Heart right ventricle (tissue), 16 donors: ENCODE results near the gene PMVK. TPM values are rescaled to one million over a fixed set of nuclear protein-coding genes. Genes with fewer than 3 reads are reported as not detected.
A peak's percentile ranks its signal among the peaks of the same experiment; 100 is the strongest.

Experiments
- ATAC-seq, 8 donors: fragments of 200-7000 bp; cut with Tn5 transposase; one replicate each; pipeline ENCODE4 v1.9.1; 2020; ENCODE audit warnings: mild to moderate bottlenecking in 8 of 8, moderate library complexity in 8 of 8, moderate number of reproducible peaks in 1 of 8
- DNase-seq, 2 donors: peaks; one replicate each; pipeline ENCODE4 v3.0.0-alpha.2; 2020
- H3K27ac ChIP-seq, 10 donors: fragments of 200-600 bp; sonication (generic) in 2 of 10; one replicate each; pipeline versions ENCODE4 v1.5.0 to v1.8.0; 2020 to 2022; ENCODE audit warnings: mild to moderate bottlenecking in 3 of 10
- H3K27me3 ChIP-seq, 7 donors: fragments of 200-600 bp; one replicate each; pipeline ENCODE4 v1.8.0; 2021 to 2022; ENCODE audit warnings: mild to moderate bottlenecking in 2 of 7
- H3K36me3 ChIP-seq, 9 donors: fragments of 200-600 bp; sonication (generic) in 1 of 9; one replicate each; pipeline versions ENCODE4 v1.5.0 to v1.8.0; 2020 to 2022; ENCODE audit warnings: mild to moderate bottlenecking in 2 of 9
- H3K4me1 ChIP-seq, 9 donors: fragments of 200-600 bp; sonication (generic) in 1 of 9; one replicate each; pipeline versions ENCODE4 v1.5.0 to v1.8.0; 2020 to 2022; ENCODE audit warnings: mild to moderate bottlenecking in 4 of 9
- H3K4me3 ChIP-seq, 10 donors: fragments of 200-600 bp; sonication (generic) in 2 of 10; one replicate each; pipeline versions ENCODE4 v1.5.0 to v1.8.0; 2020 to 2022; ENCODE audit warnings: mild to moderate bottlenecking in 7 of 10, moderate library complexity in 2 of 10
- H3K9me3 ChIP-seq, 11 donors: fragments of 200-600 bp in 10 of 11; sonication (generic) in 2 of 11; one replicate each; pipeline versions ENCODE4 v1.5.0 to v1.8.0; 2013 to 2022; ENCODE audit warnings: mild to moderate bottlenecking in 2 of 11, control low read depth in 1 of 11, moderate library complexity in 1 of 11
- CTCF ChIP-seq, 9 donors: fragments of 200-600 bp; sonication (generic) in 2 of 9; IDR thresholded peaks; one replicate each; pipeline versions ENCODE4 v1.5.0 to v1.8.0; 2021 to 2022; ENCODE audit warnings: antibody characterized with exemption in 9 of 9, mild to moderate bottlenecking in 5 of 9, moderate library complexity in 1 of 9
- WGBS, 2 donors: extraction: QIAGEN DNeasy Blood & Tissue Kit; methylation state at CpG; one replicate each; pipeline ENCODE4 v1.1.7; 2013; ENCODE audit warnings: inconsistent platforms in 1 of 2; 5-methylcytosine and 5-hydroxymethylcytosine counted together
- intact Hi-C, 10 donors: fragments of 100-400 bp; cut with DNase I; formaldehyde crosslinking; loops; one replicate each; pipeline versions ENCODE4 v1.11.1 to v1.14.2; 2022
- polyA plus RNA-seq, 2 donors: library from polyadenylated mRNA; stranded (reverse); fragments of 200-250 nt; gene quantifications; one replicate each; pipeline ENCODE4 v1.2.3, GENCODE V29; 2013
- total RNA-seq, 10 donors: library from RNA; stranded (reverse); fragmentation: NEBNext Ultra II Directional in 3 of 10; extraction: Animal tissue kit (Norgen Biotek cat#: 25700) in 3 of 10; gene quantifications; one replicate each; pipeline versions ENCODE4 v1.2.1 to v1.2.4, GENCODE V29; 2021 to 2023
- donor health status: Arrhythmogenic right ventricular cardiomyopathy.
- donor health status: ischemic (EF 13 %, LVEDD 7.1; RV severe dilation, severe dysfunction).
- donor health status: healthy with polysubstance abuse.
- donor health status: DM: no; HTN: yes; CAD: no.
- donor health status: DM: no; HTN: no; CAD: no.
- donor health status: ischemic (EF 25% LVEDD 6.9; RV normal size, moderate dysfunction).
- donor health status: ischemic (EF 25% LVEDD 5.7; RV mildly dilated, moderate dysfunction).
- donor health status: healthy.
- donor health status: DM: yes; HTN: yes; CAD: no.
- donor health status: Ischemic cardiomyopathy.
- donor health status: ischemic (EF 35%, LVEDD 5.7; RV mildly dilated, moderate dysfunction).
- donor health status: nonischemic (EF 11% LVEDD 7.7; RV severe dilation, severe dysfunction).
- donor health status: DM: yes; HTN: yes; CAD: no.
- donor health status: PGD.
- donor health status: ischemic (EF 29% LVEDD 5.4; RV normal size, mild dysfunction).
- donor health status: nonischemic (EF 23%, LVEDD 6.1; RV moderate dilation, normal function).

PMVK gene
- total and polyA plus RNA-seq, 12 donors = 29.9 to 66.4 (median 40.5) TPM

GRCh38 chr1:154960446-154961136 is 24.1 kb upstream of the PMVK start:
- H3K27ac ChIP-seq = peak overlapping the region; percentile 96 to 100 (median 99)
- peaks cover 15 to 48% (median 36%) of the 10 kb centered on the region in 9 donors for H3K4me1 ChIP-seq
- no peaks in the 10 kb centered on the region for H3K9me3 ChIP-seq
- no peaks in the 10 kb centered on the region for H3K27me3 ChIP-seq
- H3K4me3 ChIP-seq = peak overlapping the region; percentile 81 to 99 (median 90)
- intact Hi-C loops = loop anchor here in 7 of 10 donors (2.0 to 5.0 kb wide), 4 partner anchors 37 to 57 kb away; partner anchors contain the start of gene ZBTB7B (in 1 of the 7)
- ATAC-seq = no peak
- no peak for DNase-seq
- no peak for TF ChIP-seq CTCF (IDR thresholded peaks at IDR 0.05)
- peaks cover 0 to 52% (median 33%) of the 10 kb centered on the region in 9 donors for H3K36me3 ChIP-seq
- WGBS, 2 donors = 35 to 36% methylated on average over 10 of the region's 10 CpGs

- Histone ChIP-seq H3K9me3 (no peaks in the 10 kb centered on the region), H3K4me1 (peaks cover 20 to 60% (median 48%) of the 10 kb centered on the region in 9 donors), H3K27ac (no peak overlapping the region), H3K36me3 (peaks cover 0 to 40% (median 24%) of the 10 kb centered on the region in 9 donors), H3K4me3 (no peak overlapping the region), H3K27me3 (no peaks in the 10 kb centered on the region)
- DNase-seq (no peak), ATAC-seq (no peak)
- TF ChIP-seq CTCF (IDR thresholded peaks at IDR 0.05) = no peak
- 86 to 94% methylated on average over 7 of the region's 7 CpGs for WGBS, 2 donors
- intact Hi-C loops = loop anchor here in 3 of 10 donors (5.0 to 10.0 kb wide), 3 partner anchors 55 to 93 kb away; partner anchors contain the start of gene ADAM15 (in 1 of the 3)
Observed at GRCh38 chr1:154959426-154959780, 22.9 kb upstream of the PMVK start.

GRCh38 chr1:154958681-154959425 is 22.3 kb upstream of the PMVK start:
- 87 to 89% methylated on average over 16 of the region's 16 CpGs for WGBS, 2 donors
- Histone ChIP-seq H3K27ac (no peak overlapping the region), H3K27me3 (no peaks in the 10 kb centered on the region), H3K36me3 (peaks cover 0 to 35% (median 24%) of the 10 kb centered on the region in 9 donors), H3K4me1 (peaks cover 20 to 66% (median 53%) of the 10 kb centered on the region in 9 donors), H3K4me3 (no peak overlapping the region), H3K9me3 (no peaks in the 10 kb centered on the region)
- DNase-seq (no peak), ATAC-seq (no peak)
- intact Hi-C loops = loop anchor here in 3 of 10 donors (5.0 to 10.0 kb wide), 3 partner anchors 56 to 93 kb away; partner anchors contain the start of gene ADAM15 (in 1 of the 3)
- TF ChIP-seq CTCF (IDR thresholded peaks at IDR 0.05) = no peak

- intact Hi-C loops = loop anchor here in 3 of 10 donors (5.0 to 10.0 kb wide), 3 partner anchors 57 to 94 kb away; partner anchors contain the start of gene ADAM15 (in 1 of the 3)
- DNase-seq (no peak), ATAC-seq (no peak)
- H3K9me3 ChIP-seq = no peaks in the 10 kb centered on the region
- WGBS, 2 donors = 74 to 78% methylated on average over 2 of the region's 2 CpGs
- TF ChIP-seq CTCF (IDR thresholded peaks at IDR 0.05) = no peak
- H3K4me1 ChIP-seq = peaks cover 23 to 73% (median 59%) of the 10 kb centered on the region in 9 donors
- H3K27me3 ChIP-seq = no peaks in the 10 kb centered on the region
- H3K27ac ChIP-seq = peak overlapping the region in 1 of 10 donors; percentile 78
- peaks cover 0 to 27% (median 17%) of the 10 kb centered on the region in 9 donors for H3K36me3 ChIP-seq
- H3K4me3 ChIP-seq = no peak overlapping the region
Observed at GRCh38 chr1:154958036-154958435, 21.5 kb upstream of the PMVK start.
